ENCODE results near the gene PIGL.

PIGL gene

GRCh38 chr17:16354585-16354984 is 137.6 kb downstream of the PIGL start:
- no peak for FAIRE-seq

GRCh38 chr17:16358394-16358793 is 141.4 kb downstream of the PIGL start:
- no peak for FAIRE-seq

- FAIRE-seq: no peak
Observed at GRCh38 chr17:16361874-16362273, 144.9 kb downstream of the PIGL start.

- no peak for FAIRE-seq
Observed at GRCh38 chr17:16363749-16364536, 146.9 kb downstream of the PIGL start.

- FAIRE-seq: no peak
Observed at GRCh38 chr17:16364625-16365024, 147.6 kb downstream of the PIGL start.

- FAIRE-seq: no peak
Observed at GRCh38 chr17:16371742-16372141, 154.7 kb downstream of the PIGL start.

- no peak for FAIRE-seq
Observed at GRCh38 chr17:16374146-16374938, 157.3 kb downstream of the PIGL start.
